ENCODE measurements around the gene VPS26B. TPM values are rescaled to one million over a fixed set of nuclear protein-coding genes. Genes with fewer than 3 reads are reported as not detected.

Gene VPS26B
- total and polyA plus RNA-seq, 2 experiments from 2014 or later = 28.2 to 37.3 TPM

GRCh38 chr11:134248910-134249480 lies 24.5 kb downstream of the VPS26B start:
- H3K27ac ChIP-seq = no peak overlapping the region
- H3K9me2 ChIP-seq (replicated peaks; ENCODE audit: insufficient read depth) = no peaks in the 10 kb centered on the region
- H3K4me1 ChIP-seq (ENCODE audit: insufficient read depth) = peaks cover 4% of the 10 kb centered on the region
- TF ChIP-seq EZH2 (IDR thresholded peaks at IDR 0.05; ENCODE audit: borderline replicate concordance) = no peak
- no peak for TF ChIP-seq EZH2phosphoT487 (IDR thresholded peaks at IDR 0.05; ENCODE audit: low read depth, severe bottlenecking, unreplicated experiment)
- TF ChIP-seq CTCF (IDR thresholded peaks at IDR 0.05; ENCODE audit: poor library complexity) = no peak
- H2AFZ ChIP-seq = no peak overlapping the region
- peaks cover 13% of the 10 kb centered on the region for H3K79me2 ChIP-seq
- no peaks in the 10 kb centered on the region for H3K36me3 ChIP-seq (replicated peaks; ENCODE audit: insufficient read depth, low read depth)
- H3K9me3 ChIP-seq (ENCODE audit: low read depth) = no peaks in the 10 kb centered on the region
- H3K27me3 ChIP-seq = no peaks in the 10 kb centered on the region
- H4K20me1 ChIP-seq (ENCODE audit: insufficient read depth, poor library complexity, severe bottlenecking) = no peaks in the 10 kb centered on the region
- WGBS (ENCODE audit: low lambda C conversion rate, missing lambda C conversion rate) = 85% methylated on average over 7 of the region's 7 CpGs
- H3K4me3 ChIP-seq = no peak overlapping the region
- no peak overlapping the region for H3K4me2 ChIP-seq
- DNase-seq (ENCODE audit: low spot score) = no peak

GRCh38 chr11:134250246-134250645 lies 25.8 kb downstream of the VPS26B start:
- no peak for DNase-seq (ENCODE audit: low spot score)
- Histone ChIP-seq H3K36me3 (replicated peaks; ENCODE audit: insufficient read depth, low read depth) (no peaks in the 10 kb centered on the region), H3K79me2 (peaks cover 26% of the 10 kb centered on the region), H3K4me1 (ENCODE audit: insufficient read depth) (peaks cover 4% of the 10 kb centered on the region), H3K9me3 (ENCODE audit: low read depth) (no peaks in the 10 kb centered on the region), H2AFZ (no peak overlapping the region), H3K27me3 (no peaks in the 10 kb centered on the region), H3K27ac (no peak overlapping the region), H3K4me2 (no peak overlapping the region), H3K4me3 (no peak overlapping the region), H3K9me2 (replicated peaks; ENCODE audit: insufficient read depth) (no peaks in the 10 kb centered on the region), H4K20me1 (ENCODE audit: insufficient read depth, poor library complexity, severe bottlenecking) (no peaks in the 10 kb centered on the region)
- TF ChIP-seq EZH2 (IDR thresholded peaks at IDR 0.05; ENCODE audit: borderline replicate concordance) = no peak
- TF ChIP-seq CTCF (IDR thresholded peaks at IDR 0.05; ENCODE audit: poor library complexity) = no peak
- no peak for TF ChIP-seq EZH2phosphoT487 (IDR thresholded peaks at IDR 0.05; ENCODE audit: low read depth, severe bottlenecking, unreplicated experiment)
- 95% methylated on average over 3 of the region's 3 CpGs for WGBS (ENCODE audit: low lambda C conversion rate, missing lambda C conversion rate)

- WGBS (ENCODE audit: low lambda C conversion rate, missing lambda C conversion rate) = 82% methylated on average over 2 of the region's 2 CpGs
- H3K36me3 ChIP-seq (replicated peaks; ENCODE audit: insufficient read depth, low read depth) = no peaks in the 10 kb centered on the region
- peaks cover 29% of the 10 kb centered on the region for H3K79me2 ChIP-seq
- no peak overlapping the region for H3K4me3 ChIP-seq
- H3K27me3 ChIP-seq = no peaks in the 10 kb centered on the region
- DNase-seq (ENCODE audit: low spot score) = no peak
- H3K4me1 ChIP-seq (ENCODE audit: insufficient read depth) = peaks cover 4% of the 10 kb centered on the region
- no peaks in the 10 kb centered on the region for H3K9me3 ChIP-seq (ENCODE audit: low read depth)
- no peaks in the 10 kb centered on the region for H4K20me1 ChIP-seq (ENCODE audit: insufficient read depth, poor library complexity, severe bottlenecking)
- no peaks in the 10 kb centered on the region for H3K9me2 ChIP-seq (replicated peaks; ENCODE audit: insufficient read depth)
- H2AFZ ChIP-seq = no peak overlapping the region
- no peak for TF ChIP-seq CTCF (IDR thresholded peaks at IDR 0.05; ENCODE audit: poor library complexity)
- no peak for TF ChIP-seq EZH2 (IDR thresholded peaks at IDR 0.05; ENCODE audit: borderline replicate concordance)
- no peak overlapping the region for H3K4me2 ChIP-seq
- H3K27ac ChIP-seq = no peak overlapping the region
Observed at GRCh38 chr11:134250675-134251074, 26.2 kb downstream of the VPS26B start.
